HEK293 (cell line): Measurements from ENCODE around the gene C1QL2.

Source experiments
- CTCF ChIA-PET: fragments of 350-600 bp; formaldehyde crosslinking; extraction: SDS; loops from one replicate; lab custom pipeline; 2021; ENCODE audit warnings: antibody characterized with exemption; lab: Yijun Ruan, JAX
- POLR2A ChIA-PET: fragments of 300-600 bp; formaldehyde crosslinking; extraction: SDS; loops from one replicate; lab custom pipeline; 2020; ENCODE audit warnings: antibody characterized with exemption, inconsistent platforms; lab: Yijun Ruan, JAX
- H3K27ac ChIP-seq: fragments of 200-500 bp; sonication (Bioruptor generic); 2 replicates; pipeline ENCODE4 v1.5.1; 2014; ENCODE audit warnings: low read depth, low read length, control low read depth, inconsistent platforms; ENCODE audit errors: extremely low read depth
- H3K36me3 ChIP-seq, 2 experiments: fragments of 200-500 bp in 1 of 2; sonication (Bioruptor generic) in 1 of 2; 1 replicate in 1 of 2; 2 replicates in 1 of 2; pipeline ENCODE4 v1.5.1; 2014 to 2017; ENCODE audit warnings: inconsistent platforms in 2 of 2, low read length in 2 of 2; ENCODE audit not compliant: control insufficient read depth in 2 of 2, insufficient read depth in 1 of 2
- H3K4me1 ChIP-seq: fragments of 200-500 bp; sonication (Bioruptor generic); 2 replicates; pipeline ENCODE4 v1.5.1; 2014; ENCODE audit warnings: mild to moderate bottlenecking, low read length, inconsistent platforms; ENCODE audit not compliant: control insufficient read depth, insufficient read depth
- H3K4me3 ChIP-seq: 2 replicates; pipeline ENCODE4 v1.5.1; 2011; ENCODE audit warnings: low read depth, mild to moderate bottlenecking, control low read depth, low read length, moderate library complexity
- H3K9me3 ChIP-seq: fragments of 200-500 bp; sonication (Bioruptor generic); 2 replicates; pipeline ENCODE4 v1.5.1; 2014; ENCODE audit warnings: low read depth, low read length, inconsistent platforms; ENCODE audit not compliant: control insufficient read depth, insufficient read depth
- BCL6B ChIP-seq: fragments of 450-650 bp; formaldehyde crosslinking; IDR thresholded peaks from 2 replicates; pipeline ENCODE4 v1.5.1; 2017; ENCODE audit warnings: missing biosample characterization, missing genetic modification characterization
- CTCF ChIP-seq: fragments of 450-650 bp; formaldehyde crosslinking; IDR thresholded peaks from 2 replicates; pipeline ENCODE4 v1.5.1; 2016; ENCODE audit warnings: missing biosample characterization, missing genetic modification characterization
- GLIS1 ChIP-seq: fragments of 450-650 bp; formaldehyde crosslinking; IDR thresholded peaks from 2 replicates; pipeline ENCODE4 v1.5.1; 2016; ENCODE audit warnings: missing biosample characterization, missing genetic modification characterization
- KLF10 ChIP-seq: fragments of 450-650 bp; IDR thresholded peaks from 2 replicates; pipeline ENCODE4 v1.5.1; 2018; ENCODE audit warnings: missing biosample characterization, mild to moderate bottlenecking, missing genetic modification characterization
- SP7 ChIP-seq: fragments of 450-650 bp; formaldehyde crosslinking; IDR thresholded peaks from 2 replicates; pipeline ENCODE4 v1.5.1; 2016; ENCODE audit warnings: missing biosample characterization, missing genetic modification characterization
- ZBTB17 ChIP-seq: fragments of 450-650 bp; formaldehyde crosslinking; IDR thresholded peaks from 2 replicates; pipeline ENCODE4 v1.5.1; 2016; ENCODE audit warnings: missing biosample characterization, missing genetic modification characterization
- ZBTB44 ChIP-seq: fragments of 450-650 bp; IDR thresholded peaks from 2 replicates; pipeline ENCODE4 v1.5.1; 2018; ENCODE audit warnings: missing biosample characterization, mild to moderate bottlenecking, missing genetic modification characterization
- ZBTB48 ChIP-seq: fragments of 450-650 bp; formaldehyde crosslinking; IDR thresholded peaks from 2 replicates; pipeline ENCODE4 v1.5.1; 2016; ENCODE audit warnings: missing biosample characterization, missing genetic modification characterization
- ZBTB7A ChIP-seq: fragments of 450-650 bp; formaldehyde crosslinking; IDR thresholded peaks from 2 replicates; pipeline ENCODE4 v1.5.1; 2016; ENCODE audit warnings: low read depth, missing biosample characterization, missing genetic modification characterization
- ZBTB8A ChIP-seq: fragments of 450-650 bp; formaldehyde crosslinking; IDR thresholded peaks from 2 replicates; pipeline ENCODE4 v1.5.1; 2016; ENCODE audit warnings: missing biosample characterization, missing genetic modification characterization
- ZIC2 ChIP-seq: fragments of 450-650 bp; formaldehyde crosslinking; IDR thresholded peaks from 2 replicates; pipeline ENCODE4 v1.5.1; 2016; ENCODE audit warnings: missing biosample characterization, missing genetic modification characterization
- ZNF140 ChIP-seq: fragments of 450-650 bp; formaldehyde crosslinking; IDR thresholded peaks from 2 replicates; pipeline ENCODE4 v1.5.1; 2016; ENCODE audit warnings: missing biosample characterization, missing genetic modification characterization
- ZNF223 ChIP-seq: fragments of 450-650 bp; formaldehyde crosslinking; IDR thresholded peaks from 2 replicates; pipeline ENCODE4 v1.5.1; 2016; ENCODE audit warnings: missing biosample characterization, missing genetic modification characterization
- ZNF416 ChIP-seq: fragments of 450-650 bp; formaldehyde crosslinking; IDR thresholded peaks from 2 replicates; pipeline ENCODE4 v1.5.1; 2016; ENCODE audit warnings: missing biosample characterization, missing genetic modification characterization
- ZNF426 ChIP-seq: fragments of 450-650 bp; formaldehyde crosslinking; IDR thresholded peaks from 2 replicates; pipeline ENCODE4 v1.5.1; 2017; ENCODE audit warnings: missing biosample characterization, missing genetic modification characterization, mild to moderate bottlenecking, inconsistent platforms, moderate library complexity
- ZNF473 ChIP-seq: fragments of 450-650 bp; formaldehyde crosslinking; IDR thresholded peaks from 2 replicates; pipeline ENCODE4 v1.5.1; 2017; ENCODE audit warnings: missing biosample characterization, missing genetic modification characterization
- ZNF560 ChIP-seq: fragments of 450-650 bp; formaldehyde crosslinking; IDR thresholded peaks from 2 replicates; pipeline ENCODE4 v1.5.1; 2017; ENCODE audit warnings: missing biosample characterization, missing genetic modification characterization, borderline replicate concordance
- ZNF585B ChIP-seq: fragments of 450-650 bp; formaldehyde crosslinking; IDR thresholded peaks from 2 replicates; pipeline ENCODE4 v1.5.1; 2016; ENCODE audit warnings: missing biosample characterization, missing genetic modification characterization
- ZNF629 ChIP-seq: fragments of 450-650 bp; formaldehyde crosslinking; IDR thresholded peaks from 2 replicates; pipeline ENCODE4 v1.5.1; 2017; ENCODE audit warnings: missing biosample characterization, missing genetic modification characterization

C1QL2 gene

GRCh38 chr2:119126650-119127049 lies 31.9 kb downstream of the C1QL2 start:
- Histone ChIP-seq H3K4me1 (0 out of 2 replicates have a peak, but pooled peaks cover 2% of the 10 kb centered on the region), H3K9me3 (no peaks in the 10 kb centered on the region), H3K27ac (no peak overlapping the region), H3K4me3 (no peak overlapping the region), H3K36me3 (no peaks in the 10 kb centered on the region)
- POLR2A ChIA-PET, result no interaction called here
- TF ChIP-seq ZNF473 (tag by site-specific recombination) (no peak), ZNF629 (tag by site-specific recombination) (0 out of 2 replicates have a peak, but pooled peaks have one; percentile 10), CTCF (tag by site-specific recombination) (0 out of 2 replicates have a peak, but pooled peaks have one; percentile 38), ZNF416 (tag by site-specific recombination) (no peak), ZNF560 (tag by site-specific recombination) (peak; percentile 56; the same call in 1 of the 2 replicates), ZIC2 (tag by site-specific recombination) (peak; percentile 96), KLF10 (tag by site-specific recombination) (no peak), ZNF223 (tag by site-specific recombination) (no peak), SP7 (tag by site-specific recombination) (no peak), ZBTB48 (tag by site-specific recombination) (no peak), ZBTB17 (tag by site-specific recombination) (no peak), ZBTB7A (no peak), ZNF585B (tag by site-specific recombination) (no peak), GLIS1 (tag by site-specific recombination) (peak; percentile 93)
- CTCF ChIA-PET, result interaction anchor here (0.6 to 1.7 kb wide), 15 partner anchors 9 to 673 kb away, joined by 3 to 7 read pairs (median 4); no protein-coding TSS in a partner anchor

- TF ChIP-seq ZNF426 (tag by site-specific recombination) (no peak), ZNF140 (tag by site-specific recombination) (no peak), ZBTB44 (tag by site-specific recombination) (no peak), ZBTB8A (tag by site-specific recombination) (no peak), BCL6B (tag by site-specific recombination) (no peak)
- TF ChIP-seq, all 188 proteins: peak for 0
- POLR2A ChIA-PET, result no interaction called here
- CTCF ChIA-PET, result interaction anchor here (0.6 kb wide), 1 partner anchor 95 kb away, joined by 3 read pairs; no protein-coding TSS in a partner anchor
- Histone ChIP-seq H3K4me1 (no peaks in the 10 kb centered on the region), H3K27ac (no peak overlapping the region), H3K36me3 (no peaks in the 10 kb centered on the region), H3K9me3 (no peaks in the 10 kb centered on the region), H3K4me3 (no peak overlapping the region)
These were observed 35.2 kb downstream of the C1QL2 start for GRCh38 chr2:119123389-119123788.
